ENCODE measurements around the gene CDK19.

GRCh38 chr6:110681543-110682459 lies 133.5 kb downstream of the CDK19 start:
- TF ChIP-seq CTCF (IDR thresholded peaks at IDR 0.05) (no peak), POLR2A (IDR thresholded peaks at IDR 0.05) (no peak)

All from testis (tissue), 2 donors.